NCI-H2081 (cell line): Measurements from ENCODE around the gene FAU.
"Not testable (repeated sequence)": the region's sequence is repeated elsewhere in the genome, so short reads cannot be mapped to it uniquely, and the experiment has no call there.

Experiments
- DNase-seq, 2 experiments: peaks; one replicate each; lab custom pipeline; 2025; lab: John Stamatoyannopoulos, UW

Gene FAU

DNA sequence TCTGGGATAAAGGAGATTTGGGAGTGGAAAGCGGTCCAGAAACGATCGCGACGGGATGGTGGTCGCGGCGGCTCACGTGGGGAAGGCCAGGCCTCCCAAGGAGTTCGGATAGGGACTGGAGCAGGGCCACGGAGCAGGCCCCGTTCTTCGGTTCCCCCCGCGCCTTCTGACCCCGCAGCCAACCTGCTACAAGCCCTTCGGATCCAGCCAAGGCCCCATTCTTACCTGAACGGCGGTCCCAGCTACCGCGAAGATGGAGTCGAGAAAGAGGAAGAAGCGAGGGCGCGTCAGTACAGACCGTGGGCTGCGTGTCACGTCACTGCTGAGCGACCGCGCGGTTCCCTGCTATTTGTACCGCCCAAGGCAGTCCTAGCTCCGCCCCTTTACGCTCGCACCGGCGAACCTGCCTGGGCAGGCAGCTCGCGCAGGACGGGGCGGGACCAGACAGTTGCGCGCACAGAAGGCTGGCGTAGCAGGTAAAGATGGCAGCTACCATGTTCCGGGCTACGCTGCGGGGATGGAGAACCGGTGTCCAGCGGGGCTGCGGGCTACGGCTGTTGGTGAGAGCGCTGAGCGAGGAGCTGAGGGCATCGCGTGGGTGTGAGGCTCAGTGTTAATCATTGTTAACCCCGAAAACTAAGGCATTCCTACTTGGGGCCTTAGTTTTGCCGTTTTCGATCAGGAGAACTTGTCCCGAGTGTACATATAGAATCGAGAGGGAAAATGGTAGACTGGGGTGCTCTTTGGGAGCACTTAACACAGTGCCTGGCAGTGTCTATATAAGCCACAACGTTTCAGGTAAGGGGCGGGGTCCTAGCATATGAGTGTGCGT is at the start of gene FAU, which contains the start of gene MRPL49:
FAU (minus strand) TSS at position 270 of the 832 bp plus-strand sequence. CDS start 321 bp downstream, outside the sequence.
MRPL49 (plus strand) TSS at position 457 of the 832 bp plus-strand sequence; CDS start at position 483, 26 bp downstream.
- peak; percentile 97 to 98 for DNase-seq

DNA sequence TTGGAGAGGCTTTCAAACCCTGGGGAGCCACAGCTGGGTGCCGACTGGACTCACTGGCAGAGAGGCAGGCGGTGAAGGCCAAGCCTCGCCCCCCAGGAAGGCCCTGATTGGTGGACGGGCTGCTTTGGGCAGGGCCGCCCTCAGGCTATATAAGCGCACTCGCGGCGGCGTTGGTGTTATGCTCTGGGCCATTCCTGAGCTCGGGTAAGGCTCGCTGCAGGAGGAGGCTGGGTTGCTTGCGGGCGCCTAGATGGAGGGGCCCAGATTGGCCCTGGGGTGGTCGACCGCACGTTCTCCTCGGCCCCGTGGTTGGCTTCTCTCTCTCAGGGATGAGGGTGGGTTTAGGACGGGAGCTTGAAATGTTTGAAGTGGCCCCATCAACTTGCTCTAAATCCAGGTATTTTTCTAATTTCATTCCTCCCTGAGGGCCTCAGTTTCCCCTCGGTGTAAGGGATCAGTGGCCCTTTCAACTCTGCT is 48.2 kb upstream of the FAU start, which contains the start of gene SPDYC:
SPDYC (plus strand) TSS at position 176 of the 477 bp plus-strand sequence. CDS start 1,125 bp downstream, outside the sequence.
- no peak for DNase-seq

DNA sequence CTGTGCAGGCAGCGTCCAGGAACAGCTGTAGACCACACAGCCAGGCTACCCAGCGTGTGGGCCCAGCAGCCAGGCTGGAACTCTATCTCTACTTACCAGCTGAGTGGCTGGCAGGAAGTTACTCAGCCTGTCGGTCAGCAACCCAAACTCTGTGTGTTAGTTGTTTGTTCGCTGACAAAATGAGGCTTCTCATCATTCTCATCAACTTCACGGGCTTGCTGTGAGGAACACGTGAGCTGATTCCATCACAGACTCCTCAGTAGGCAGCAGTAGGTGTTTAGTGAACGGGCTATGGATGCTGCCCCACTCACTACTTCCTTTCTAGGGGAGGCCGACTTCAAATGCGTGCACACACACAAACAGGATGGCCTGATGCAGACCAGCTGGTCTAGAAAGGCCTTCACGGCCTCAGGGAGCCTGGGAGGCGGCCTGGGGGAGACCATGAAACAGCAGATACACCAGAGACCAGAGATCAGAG is 47.3 kb upstream of the FAU start:
- DNase-seq, result no peak

DNA sequence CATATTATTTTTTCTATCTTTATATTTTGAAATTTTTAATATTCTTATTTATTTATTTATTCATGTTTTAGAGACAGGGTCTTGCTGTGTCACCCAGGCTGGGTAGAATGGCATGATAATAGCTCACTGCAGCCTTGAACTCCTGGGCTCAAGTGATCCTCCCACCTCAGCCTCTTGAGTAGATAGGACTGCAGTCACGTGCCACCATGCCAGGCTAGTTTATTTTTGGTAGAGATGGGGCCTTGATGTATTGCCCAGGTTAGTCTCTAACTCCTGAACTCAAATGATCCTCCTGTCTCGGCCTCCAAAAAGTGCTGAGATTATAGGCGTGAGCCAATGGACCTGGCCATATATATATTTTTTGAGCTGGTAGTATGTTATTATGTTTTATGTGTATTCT is 45.7 kb upstream of the FAU start:
- DNase-seq, result no peak

DNA sequence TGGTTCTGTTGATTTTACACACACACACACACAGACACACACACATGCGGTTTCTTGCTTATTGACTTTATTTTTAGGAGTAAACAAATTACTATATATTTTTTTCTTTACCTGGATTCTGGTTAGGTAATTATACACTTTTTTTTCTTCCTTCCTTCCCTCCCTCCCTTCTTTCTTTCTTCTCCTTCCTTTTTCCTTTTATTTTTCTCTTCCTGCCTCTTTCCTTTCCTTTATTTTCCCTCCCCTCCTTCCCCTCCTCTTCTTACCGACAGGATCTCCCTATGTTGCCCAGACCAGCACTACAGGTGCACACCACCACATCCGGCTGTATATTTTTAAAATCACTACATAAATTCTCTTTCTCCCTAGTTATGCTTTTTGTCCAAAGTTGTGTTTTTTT is 45.0 kb upstream of the FAU start:
- DNase-seq, result no peak

DNA sequence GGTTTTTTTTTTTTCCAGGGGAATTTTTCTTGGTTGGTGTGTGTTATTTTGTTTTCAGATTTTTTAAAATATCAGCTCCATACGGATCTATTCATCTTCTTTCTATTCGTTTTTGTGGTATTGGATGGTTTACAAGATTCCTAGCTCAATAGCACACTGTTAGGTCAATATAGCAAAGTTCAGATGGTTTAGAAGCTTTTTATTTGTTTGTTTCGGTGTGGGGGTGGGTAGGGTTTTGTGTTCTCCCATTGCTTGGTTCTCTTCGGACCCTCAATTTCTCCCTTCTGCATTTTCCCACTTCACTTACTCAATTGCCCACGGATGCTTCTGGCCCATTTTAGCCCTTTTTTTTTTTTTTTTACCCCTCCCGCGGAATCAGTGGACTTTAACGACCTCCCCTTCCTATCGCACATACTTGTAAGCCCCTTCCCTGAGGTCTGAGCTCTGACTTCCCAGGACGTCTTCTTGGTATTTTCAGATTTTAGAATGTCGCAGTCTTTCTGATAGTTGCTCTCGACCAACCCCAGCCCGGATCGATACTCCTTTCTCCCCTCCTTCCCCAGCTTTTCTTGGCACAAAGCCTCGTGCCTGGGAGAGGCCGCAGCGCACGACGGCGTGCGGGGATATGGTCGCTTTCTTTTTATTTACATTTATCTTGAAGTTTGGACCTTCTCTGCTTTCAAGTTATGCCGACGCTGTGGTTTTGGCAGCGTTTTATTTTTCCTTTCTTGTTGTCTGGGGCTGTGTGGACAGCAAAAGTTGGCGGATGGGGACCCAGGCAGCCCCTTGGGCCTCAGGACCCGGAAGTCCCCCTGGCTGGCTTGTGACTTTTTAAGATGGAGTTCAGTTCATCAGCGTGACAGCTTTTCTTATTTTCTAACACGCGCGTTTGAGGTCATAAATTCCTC is 43.7 kb upstream of the FAU start:
- DNase-seq, result no peak

DNA sequence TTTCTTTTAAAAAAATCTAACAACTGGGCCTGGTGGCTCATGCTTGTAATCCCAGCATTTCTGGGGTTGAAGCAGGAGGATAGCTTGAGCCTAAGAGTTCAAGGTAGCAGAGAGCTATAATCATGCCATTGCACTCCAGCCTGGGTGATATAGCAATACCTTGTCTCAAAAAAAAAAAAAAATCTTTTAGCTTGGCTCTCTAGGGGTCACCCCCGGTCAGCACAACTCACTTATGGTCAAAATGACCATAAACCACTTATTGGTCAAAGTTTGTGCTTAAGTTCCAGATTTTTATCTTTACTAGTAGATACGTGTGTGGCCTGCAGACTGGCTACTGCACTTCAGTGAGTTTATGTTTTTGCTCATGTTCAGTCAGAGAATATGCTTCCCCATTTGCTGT is 41.8 kb upstream of the FAU start:
- DNase-seq, result no peak

DNA sequence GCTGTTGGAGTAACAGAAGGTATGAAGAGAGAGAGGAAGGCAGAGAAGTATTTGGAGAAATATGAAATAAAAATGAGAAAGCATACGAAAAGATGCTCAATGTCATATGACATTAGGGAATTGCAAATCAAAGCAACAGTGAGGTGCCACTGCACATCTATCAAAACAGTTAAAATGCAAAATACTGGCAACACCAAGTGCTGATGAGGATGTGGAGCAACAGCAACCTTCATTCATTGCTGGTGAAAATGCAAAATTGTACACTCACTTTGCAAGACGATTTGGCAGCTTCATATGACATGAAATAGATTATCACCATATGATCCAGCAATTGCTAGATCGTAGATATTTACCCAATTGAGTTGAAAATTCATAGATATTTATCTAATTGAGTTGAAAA is 38.7 kb upstream of the FAU start:
- no peak for DNase-seq

DNA sequence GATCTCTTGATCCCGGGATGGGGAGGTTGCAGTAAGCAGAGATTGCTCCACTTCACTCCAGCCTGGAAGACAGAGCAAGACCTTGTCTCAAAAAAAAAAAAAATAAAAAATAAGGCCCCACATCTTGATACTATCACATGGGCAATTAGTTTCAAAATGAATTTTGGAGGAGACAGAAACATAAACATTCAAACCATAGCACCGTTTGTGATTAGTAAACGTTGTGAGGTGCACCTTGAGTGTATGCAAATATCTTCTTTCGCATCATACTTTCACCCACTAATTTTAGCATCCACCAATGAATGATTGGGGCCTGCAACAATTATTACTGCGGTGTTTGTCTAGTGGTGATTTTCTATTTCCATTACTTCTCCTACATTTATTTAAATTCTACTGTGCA is 37.1 kb upstream of the FAU start:
- no peak for DNase-seq

DNA sequence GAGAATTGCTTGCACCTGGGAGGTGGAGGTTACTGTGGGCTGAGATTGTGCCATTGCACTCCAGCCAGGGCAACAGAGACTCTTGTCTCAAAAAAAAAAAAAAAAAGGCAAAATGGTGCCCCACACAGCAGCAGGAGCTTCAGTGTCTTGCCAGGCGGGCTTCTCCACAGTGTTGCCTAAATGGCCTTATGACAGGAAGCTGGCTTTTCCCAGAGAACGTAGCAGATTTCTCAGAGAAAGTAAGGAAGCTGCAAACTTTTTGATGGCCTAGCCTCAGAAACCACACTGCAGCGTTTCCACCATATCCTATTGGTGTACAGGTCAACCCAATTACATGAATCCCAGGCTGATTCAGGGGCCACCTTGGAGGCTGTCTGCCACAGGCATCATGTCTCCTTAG is 35.4 kb upstream of the FAU start:
- no peak for DNase-seq

DNA sequence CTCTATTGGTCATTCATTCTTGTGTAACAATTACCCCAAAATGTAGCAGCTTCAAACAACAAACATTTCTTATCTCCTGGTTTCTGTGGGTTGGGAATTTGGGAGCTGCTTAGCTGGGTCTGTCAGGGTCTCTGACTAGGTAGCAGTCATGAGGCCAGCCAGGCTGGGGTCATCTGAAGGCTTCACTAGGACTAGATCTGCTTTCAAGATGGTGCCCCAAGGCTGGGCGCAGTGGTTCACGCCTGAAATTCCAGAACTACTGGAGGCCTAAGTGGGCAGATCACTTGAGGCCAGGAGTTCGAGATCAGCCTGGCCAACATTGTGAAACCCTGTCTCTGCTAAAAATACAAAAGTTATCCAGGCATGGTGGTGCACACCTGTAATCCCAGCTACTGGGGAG is 35.0 kb upstream of the FAU start:
- no peak for DNase-seq

DNA sequence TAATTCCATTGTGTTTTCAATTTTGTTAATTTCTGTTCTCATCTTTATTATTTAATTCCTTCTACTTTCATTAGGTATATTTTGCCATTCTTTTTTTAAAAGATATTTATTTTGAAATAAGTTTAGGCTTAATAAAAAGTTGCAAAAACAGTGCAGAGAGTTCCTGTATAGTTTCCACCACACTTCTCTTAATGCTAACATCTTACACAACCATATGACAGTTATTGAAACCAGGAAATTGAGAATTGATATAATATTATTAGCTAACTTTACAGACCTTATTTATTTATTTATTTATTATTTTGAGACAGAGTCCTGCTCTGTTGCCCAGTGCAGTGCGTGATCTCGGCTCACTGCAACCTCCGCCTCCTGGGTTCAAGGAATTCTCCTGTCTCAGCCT is 34.3 kb upstream of the FAU start:
- DNase-seq, result no peak

DNA sequence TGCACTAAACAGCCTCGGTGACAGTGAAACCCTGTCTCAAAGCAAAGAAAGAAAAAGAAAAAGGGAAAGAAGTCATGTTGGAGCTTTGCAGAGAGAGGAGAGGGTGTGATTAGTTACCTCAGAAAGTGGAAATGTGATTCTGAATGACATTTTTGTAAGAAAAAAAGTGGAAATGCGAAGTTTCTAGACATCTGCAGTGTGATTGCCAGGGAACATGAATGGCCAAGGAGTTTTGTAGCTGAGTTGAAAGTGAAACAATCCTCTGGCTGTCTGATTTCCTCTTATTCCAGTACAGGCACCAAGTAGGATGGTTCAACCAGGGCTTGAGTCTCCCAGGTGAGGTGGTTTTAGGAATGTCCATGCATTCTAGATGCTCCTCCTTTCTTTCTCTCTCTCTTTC is 30.2 kb upstream of the FAU start:
- no peak for DNase-seq

DNA sequence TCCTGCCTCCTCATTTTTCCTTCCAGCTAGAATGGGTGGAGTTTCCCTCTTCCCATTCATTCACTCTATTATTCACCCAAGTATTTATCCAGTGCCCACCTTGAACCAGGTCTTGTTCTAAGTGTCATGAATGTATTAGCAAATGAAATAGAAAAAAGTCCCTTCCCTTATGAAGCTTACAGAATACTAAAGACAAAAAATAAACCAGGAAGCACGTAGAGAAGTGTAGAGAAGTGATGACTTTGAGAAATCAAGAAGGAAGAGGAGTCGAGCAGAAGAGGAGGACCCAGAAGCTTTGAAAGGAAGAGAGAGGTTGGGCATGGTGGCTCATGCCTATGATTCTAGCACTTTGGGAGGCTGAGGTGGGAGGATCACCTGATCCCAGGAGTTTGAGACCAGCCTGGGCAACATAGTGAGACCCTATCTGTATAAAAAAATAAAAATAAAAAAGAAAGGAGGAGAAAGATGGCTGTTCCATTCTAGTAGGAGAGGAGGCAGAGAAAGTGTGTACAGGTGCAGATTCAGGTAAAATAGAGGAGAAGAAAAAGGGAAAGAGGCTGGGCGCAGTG is 29.5 kb upstream of the FAU start:
- no peak for DNase-seq

DNA sequence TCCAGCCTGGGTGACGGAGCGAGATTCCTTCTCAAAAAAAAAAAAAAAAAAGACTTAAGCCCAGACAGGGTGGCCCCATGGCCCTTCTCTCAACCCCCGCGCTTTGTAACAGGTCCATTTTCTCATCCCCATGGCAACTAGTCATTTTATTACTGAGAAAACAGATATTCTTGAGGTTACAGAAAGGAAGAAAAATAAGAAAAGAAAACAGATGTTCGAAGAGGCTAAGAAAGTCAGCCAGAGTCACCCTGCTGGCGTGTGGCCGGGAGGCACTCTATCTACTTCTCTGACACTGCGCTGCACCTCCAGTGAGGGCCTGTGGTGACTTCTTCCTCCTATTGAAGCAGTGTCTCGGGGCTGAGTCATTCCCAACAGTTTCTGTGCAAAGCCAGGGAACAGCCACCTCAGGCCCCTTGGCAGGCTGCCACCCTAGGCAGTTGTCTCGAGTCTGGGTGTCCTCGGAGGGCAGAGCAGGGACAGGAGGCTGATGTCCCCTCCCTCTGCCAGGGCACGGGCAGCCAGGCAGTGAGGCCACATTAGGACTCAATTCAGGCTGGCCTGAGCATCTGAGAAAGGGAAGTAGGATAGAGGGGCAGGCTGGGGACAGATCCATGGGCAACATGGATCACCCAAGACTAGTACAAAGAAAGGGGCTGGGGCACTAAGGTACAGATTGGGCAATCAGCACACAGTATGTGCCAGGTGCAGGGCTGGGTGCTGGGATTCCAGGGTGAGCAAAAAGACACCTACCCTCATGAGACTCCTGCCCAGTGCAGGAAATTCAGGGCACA is 28.8 kb upstream of the FAU start:
- DNase-seq, result peak; percentile 4 to 25

DNA sequence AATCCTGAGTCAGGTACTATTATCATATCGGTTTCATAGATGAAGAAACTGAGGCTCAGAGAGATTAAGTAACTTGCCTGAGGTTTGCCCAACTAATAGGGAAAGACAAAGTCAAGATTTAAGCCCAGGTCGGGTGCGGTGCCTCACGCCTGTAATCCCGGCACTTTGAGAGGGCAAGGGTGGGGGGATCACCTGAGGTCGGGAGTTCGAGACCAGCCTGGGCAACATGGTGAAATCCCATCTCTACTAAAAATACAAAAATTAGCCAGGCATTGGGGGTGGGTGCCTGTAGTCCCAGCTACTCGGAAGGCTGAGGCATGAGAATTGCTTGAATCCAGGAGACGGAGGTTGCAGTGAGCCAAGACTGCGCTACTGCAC is 28.2 kb upstream of the FAU start:
- DNase-seq, result not testable (repeated sequence)

DNA sequence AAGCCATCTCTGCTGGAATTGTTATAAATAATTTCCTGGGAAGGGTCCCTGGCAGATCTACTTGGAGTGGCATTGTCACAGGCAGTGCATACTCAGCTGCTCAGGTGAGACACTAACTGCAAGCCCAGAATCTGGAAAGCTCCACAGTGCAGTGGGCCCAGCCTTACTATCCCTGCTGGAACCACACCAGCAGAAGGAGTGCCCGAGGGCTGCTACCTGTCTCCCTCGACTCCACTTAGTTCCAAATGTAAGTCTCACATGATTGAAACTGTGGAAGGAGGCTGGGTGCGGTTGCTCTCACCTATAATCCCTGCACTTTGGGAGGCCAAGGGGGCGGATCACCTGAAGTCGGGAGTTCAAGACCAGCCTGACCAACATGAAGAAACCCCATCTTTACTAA is 26.7 kb upstream of the FAU start:
- no peak for DNase-seq

DNA sequence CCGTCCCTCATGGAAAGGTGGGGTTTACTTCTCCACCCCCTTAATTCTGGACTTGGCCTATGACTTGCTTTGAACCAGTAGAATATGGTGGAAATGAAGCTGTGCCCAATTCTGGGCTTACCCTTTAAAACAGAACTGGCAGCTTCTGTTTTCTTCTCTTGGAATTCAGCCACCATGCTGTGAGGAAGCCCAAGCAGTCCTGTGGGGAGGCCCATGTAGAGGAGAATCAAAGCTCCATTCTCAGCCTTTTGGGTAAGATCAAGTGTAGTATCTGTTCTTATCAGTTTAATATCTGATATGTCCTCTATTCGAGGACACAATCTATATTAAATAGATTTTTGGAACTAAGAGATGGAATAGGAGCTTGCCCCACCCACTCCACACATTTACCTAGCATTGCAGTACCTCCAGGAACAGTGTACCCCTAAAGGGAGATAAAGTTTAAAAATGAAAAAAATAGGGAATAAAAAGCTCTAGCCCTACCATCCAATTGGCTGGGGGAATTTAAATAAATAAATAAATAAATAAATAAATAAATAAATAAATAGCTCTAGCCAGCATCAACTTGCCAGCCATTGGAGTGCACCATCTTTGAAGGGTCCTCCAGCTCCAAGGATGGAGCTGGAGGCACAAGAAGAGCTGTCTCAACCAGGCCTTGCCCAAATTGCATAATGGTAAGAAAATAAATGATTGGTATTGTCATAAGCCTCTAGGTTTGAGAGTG is 25.6 kb upstream of the FAU start:
- DNase-seq, result no peak

DNA sequence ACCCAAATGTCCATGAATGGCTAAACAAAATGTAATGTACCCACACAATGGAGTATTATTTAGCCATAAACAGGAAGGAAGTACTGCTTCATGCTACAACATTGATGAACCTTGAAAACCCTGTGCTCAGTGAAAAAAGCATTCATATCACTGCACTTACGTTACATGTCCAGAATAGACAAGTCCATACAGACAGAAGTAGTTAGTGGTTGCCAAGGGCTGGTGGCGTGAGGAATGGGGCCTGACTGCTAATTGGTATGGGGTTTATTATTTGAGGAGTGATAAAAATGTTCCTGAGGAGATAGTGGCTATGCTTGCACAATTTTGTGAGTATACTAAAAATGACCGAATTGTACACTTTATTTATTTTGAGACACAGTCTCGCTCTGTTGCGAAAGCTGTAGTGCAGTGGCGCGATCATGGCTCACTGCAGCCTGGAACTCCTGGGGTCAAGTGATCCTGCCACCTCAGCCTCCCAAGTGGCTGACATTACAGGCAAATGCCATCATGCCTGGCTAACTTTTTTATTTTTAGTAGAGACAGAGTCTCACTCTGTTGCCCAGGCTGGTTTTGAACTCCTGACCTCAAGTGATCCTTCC is 20.1 kb upstream of the FAU start:
- no peak for DNase-seq

DNA sequence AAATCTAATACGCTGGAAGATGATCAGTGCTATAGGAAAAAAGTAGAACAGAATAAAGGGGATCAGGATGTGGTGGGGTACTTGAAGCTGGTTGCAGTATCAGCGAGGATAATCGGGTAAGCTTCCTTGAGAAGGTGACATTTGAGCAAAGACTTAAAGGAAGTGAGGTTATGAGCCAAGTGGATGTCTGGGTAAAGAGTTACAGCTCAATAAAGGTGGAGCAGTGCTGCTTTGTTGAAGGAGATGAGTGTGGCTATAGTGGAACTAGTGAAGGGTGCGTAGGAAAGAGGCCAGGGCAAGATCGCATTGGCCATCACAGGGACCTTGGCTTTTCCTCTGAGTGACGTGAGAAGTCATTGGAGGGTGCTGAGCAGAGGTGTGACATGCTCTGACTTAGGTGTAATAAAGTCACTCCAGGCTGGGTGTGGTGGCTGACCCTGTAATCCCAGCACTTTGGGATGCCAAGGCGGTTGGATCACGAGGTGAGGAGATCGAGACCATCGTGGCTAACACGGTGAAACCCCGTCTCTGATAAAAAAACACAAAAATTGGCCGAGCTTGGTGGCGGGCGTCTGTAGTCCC is 14.7 kb upstream of the FAU start:
- no peak for DNase-seq
